Neural cell (in vitro differentiated cells): ENCODE results near the gene ROR1. TPM values are rescaled to one million over a fixed set of nuclear protein-coding genes. Genes with fewer than 3 reads are reported as not detected.

Experiments
- H2AFZ ChIP-seq: fragments of 200-600, 300-800 bp; sonication (generic), shearing (Covaris generic); 2 replicates; pipeline ENCODE4 v1.6.0; 2014; ENCODE audit warnings: low read depth, mild to moderate bottlenecking, antibody characterized with exemption, low read length, moderate library complexity
- H3F3A ChIP-seq: fragments of 200-600 bp; shearing (Covaris generic); 2 replicates; pipeline ENCODE4 v1.6.1; 2016; ENCODE audit warnings: mild to moderate bottlenecking, moderate library complexity, mixed read lengths, antibody characterized with exemption, low read length; ENCODE audit not compliant: insufficient read depth, poor library complexity, severe bottlenecking
- H3K27ac ChIP-seq: fragments of 200-600, 300-800 bp; sonication (generic), shearing (Covaris generic); 2 replicates; pipeline ENCODE4 v1.5.1; 2014; ENCODE audit warnings: mild to moderate bottlenecking, low read length, moderate library complexity
- H3K27me3 ChIP-seq: fragments of 300-800, 200-600 bp; sonication (generic), shearing (Covaris generic); 2 replicates; pipeline ENCODE4 v1.6.0; 2014; ENCODE audit warnings: mild to moderate bottlenecking, low read depth, low read length, moderate library complexity; ENCODE audit not compliant: insufficient read depth
- H3K36me3 ChIP-seq: fragments of 300-800, 200-600 bp; sonication (generic), shearing (Covaris generic); 2 replicates; pipeline ENCODE4 v1.5.1; 2014; ENCODE audit warnings: mild to moderate bottlenecking, antibody characterized with exemption, low read length, moderate library complexity; ENCODE audit not compliant: insufficient read depth
- H3K4me2 ChIP-seq: fragments of 300-800, 200-600 bp; sonication (generic), shearing (Covaris generic); 2 replicates; pipeline ENCODE4 v1.6.0; 2014; ENCODE audit warnings: mild to moderate bottlenecking, low read length
- H3K4me3 ChIP-seq: fragments of 300-800, 200-600 bp; sonication (generic), shearing (Covaris generic); 2 replicates; pipeline ENCODE4 v1.5.1; 2014; ENCODE audit warnings: mild to moderate bottlenecking, low read length, moderate library complexity
- H3K79me2 ChIP-seq: fragments of 200-600 bp; shearing (Covaris generic); replicated peaks from 2 replicates; pipeline ENCODE4 v1.6.0; 2014; ENCODE audit warnings: mild to moderate bottlenecking, low read length, moderate library complexity; ENCODE audit not compliant: insufficient read depth
- H3K9ac ChIP-seq: fragments of 300-800, 200-600 bp; sonication (generic), shearing (Covaris generic); 2 replicates; pipeline ENCODE4 v1.6.1; 2016; ENCODE audit warnings: mild to moderate bottlenecking, low read length, mixed read lengths
- H3K9me2 ChIP-seq: fragments of 200-600 bp; shearing (Covaris generic); 2 replicates; pipeline ENCODE4 v1.6.1; 2016; ENCODE audit warnings: mild to moderate bottlenecking, low read length, mixed read lengths; ENCODE audit not compliant: insufficient read depth
- H3K9me3 ChIP-seq: fragments of 200-600, 300-800 bp; sonication (generic), shearing (Covaris generic); 2 replicates; pipeline ENCODE4 v1.6.1; 2016; ENCODE audit warnings: mild to moderate bottlenecking, mixed run types, low read length, moderate library complexity, mixed read lengths
- H4K20me1 ChIP-seq: fragments of 200-600 bp; shearing (Covaris generic); 2 replicates; pipeline ENCODE4 v1.6.1; 2016; ENCODE audit warnings: mild to moderate bottlenecking, mixed run types; ENCODE audit not compliant: insufficient read depth
- EP300 ChIP-seq: fragments of 450-650 bp; conservative IDR thresholded peaks from 2 replicates; pipeline ENCODE4 v1.6.1; 2014; ENCODE audit warnings: antibody characterized with exemption, mild to moderate bottlenecking, moderate library complexity; ENCODE audit not compliant: poor library complexity, severe bottlenecking
- EZH2 ChIP-seq: fragments of 200-600, 300-800 bp; shearing (Covaris generic), sonication (generic); IDR thresholded peaks from 2 replicates; pipeline ENCODE4 v1.6.1; 2014; ENCODE audit warnings: antibody characterized with exemption, low read length, borderline replicate concordance, mild to moderate bottlenecking; ENCODE audit not compliant: insufficient read depth, poor library complexity, severe bottlenecking
- MXI1 ChIP-seq: fragments of 450-650 bp; conservative IDR thresholded peaks from 2 replicates; pipeline ENCODE4 v1.6.1; 2014; ENCODE audit warnings: antibody characterized with exemption, mild to moderate bottlenecking; ENCODE audit not compliant: poor library complexity, severe bottlenecking
- POLR2AphosphoS5 ChIP-seq: IDR thresholded peaks from 2 replicates; pipeline ENCODE4 v1.6.1; 2012
- RAD21 ChIP-seq: fragments of 450-650 bp; conservative IDR thresholded peaks from 2 replicates; pipeline ENCODE4 v1.6.1; 2014; ENCODE audit warnings: antibody characterized with exemption, mild to moderate bottlenecking, moderate library complexity
- SMC3 ChIP-seq: fragments of 450-650 bp; conservative IDR thresholded peaks from 2 replicates; pipeline ENCODE4 v1.6.1; 2014; ENCODE audit warnings: antibody characterized with exemption, mild to moderate bottlenecking, moderate library complexity; ENCODE audit not compliant: poor library complexity
- TAF1 ChIP-seq: IDR thresholded peaks from 2 replicates; pipeline ENCODE4 v1.6.1; 2012; ENCODE audit warnings: low read depth
- polyA plus RNA-seq: library from polyadenylated mRNA; depleted of rRNA; stranded (reverse); fragments of >200 nt; gene quantifications from 2 replicates; pipeline ENCODE4 v1.2.3, GENCODE V29; 2014
- TF ChIP-seq, protein P1 (sequence below): fragments of 450-650 bp; IDR thresholded peaks from 2 replicates; pipeline ENCODE4 v1.5.1; 2014; ENCODE audit warnings: antibody characterized with exemption, mild to moderate bottlenecking, moderate library complexity; ENCODE audit not compliant: poor library complexity, severe bottlenecking
- TF ChIP-seq, protein P2 (sequence below): IDR thresholded peaks from 2 replicates; pipeline ENCODE4 v1.6.1; 2012; ENCODE audit warnings: borderline replicate concordance

ROR1 gene
- polyA plus RNA-seq, 1 donor from 2014 or later, result 0.27 TPM

DNA sequence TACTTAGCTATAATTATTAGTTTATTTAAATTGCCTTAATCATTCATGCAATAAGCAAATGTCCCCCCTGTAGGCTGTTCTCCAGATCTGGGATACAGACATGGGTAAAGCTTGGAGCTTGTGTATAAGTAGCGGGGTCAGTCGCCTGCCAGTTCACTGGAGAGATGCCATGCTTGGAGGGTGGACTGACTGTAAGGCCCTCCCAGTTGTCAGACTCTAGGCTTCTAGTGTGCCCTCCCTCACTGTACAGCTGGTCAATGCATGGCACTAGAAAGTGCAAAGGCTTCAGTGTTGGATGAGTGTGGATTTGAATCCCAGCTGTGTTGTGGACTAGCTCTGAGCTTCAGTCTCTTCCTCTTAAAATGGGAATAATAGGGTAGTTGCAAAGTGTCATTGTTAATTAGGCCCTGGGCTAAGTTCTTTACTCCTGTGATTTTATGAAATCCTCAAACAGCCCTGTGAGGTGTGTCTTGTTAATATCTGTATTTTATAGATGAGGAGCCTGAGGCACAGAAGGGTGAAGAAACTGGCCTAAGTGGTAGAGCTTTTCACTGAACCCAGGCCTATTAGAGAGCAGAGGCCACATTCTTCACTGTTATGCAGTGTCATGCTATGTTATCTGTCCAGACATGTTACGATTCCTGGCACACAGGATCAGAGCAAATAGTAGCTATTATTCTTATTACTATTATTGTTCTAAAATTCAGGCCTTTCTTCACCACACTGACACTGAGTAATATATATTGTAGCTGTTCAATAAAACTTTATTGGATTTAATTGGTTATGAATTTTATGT, 85.9 kb downstream of the ROR1 start:
- no peaks in the 10 kb centered on the region for H4K20me1 ChIP-seq
- H3K4me3 ChIP-seq, result no peak overlapping the region
- H3K36me3 ChIP-seq, result no peaks in the 10 kb centered on the region
- H3K27ac ChIP-seq, result no peak overlapping the region
- TF ChIP-seq, protein P1, sequence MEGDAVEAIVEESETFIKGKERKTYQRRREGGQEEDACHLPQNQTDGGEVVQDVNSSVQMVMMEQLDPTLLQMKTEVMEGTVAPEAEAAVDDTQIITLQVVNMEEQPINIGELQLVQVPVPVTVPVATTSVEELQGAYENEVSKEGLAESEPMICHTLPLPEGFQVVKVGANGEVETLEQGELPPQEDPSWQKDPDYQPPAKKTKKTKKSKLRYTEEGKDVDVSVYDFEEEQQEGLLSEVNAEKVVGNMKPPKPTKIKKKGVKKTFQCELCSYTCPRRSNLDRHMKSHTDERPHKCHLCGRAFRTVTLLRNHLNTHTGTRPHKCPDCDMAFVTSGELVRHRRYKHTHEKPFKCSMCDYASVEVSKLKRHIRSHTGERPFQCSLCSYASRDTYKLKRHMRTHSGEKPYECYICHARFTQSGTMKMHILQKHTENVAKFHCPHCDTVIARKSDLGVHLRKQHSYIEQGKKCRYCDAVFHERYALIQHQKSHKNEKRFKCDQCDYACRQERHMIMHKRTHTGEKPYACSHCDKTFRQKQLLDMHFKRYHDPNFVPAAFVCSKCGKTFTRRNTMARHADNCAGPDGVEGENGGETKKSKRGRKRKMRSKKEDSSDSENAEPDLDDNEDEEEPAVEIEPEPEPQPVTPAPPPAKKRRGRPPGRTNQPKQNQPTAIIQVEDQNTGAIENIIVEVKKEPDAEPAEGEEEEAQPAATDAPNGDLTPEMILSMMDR, result no peak
- TF ChIP-seq EZH2 (no peak), TAF1 (no peak), SMC3 (no peak)
- TF ChIP-seq, protein P2, sequence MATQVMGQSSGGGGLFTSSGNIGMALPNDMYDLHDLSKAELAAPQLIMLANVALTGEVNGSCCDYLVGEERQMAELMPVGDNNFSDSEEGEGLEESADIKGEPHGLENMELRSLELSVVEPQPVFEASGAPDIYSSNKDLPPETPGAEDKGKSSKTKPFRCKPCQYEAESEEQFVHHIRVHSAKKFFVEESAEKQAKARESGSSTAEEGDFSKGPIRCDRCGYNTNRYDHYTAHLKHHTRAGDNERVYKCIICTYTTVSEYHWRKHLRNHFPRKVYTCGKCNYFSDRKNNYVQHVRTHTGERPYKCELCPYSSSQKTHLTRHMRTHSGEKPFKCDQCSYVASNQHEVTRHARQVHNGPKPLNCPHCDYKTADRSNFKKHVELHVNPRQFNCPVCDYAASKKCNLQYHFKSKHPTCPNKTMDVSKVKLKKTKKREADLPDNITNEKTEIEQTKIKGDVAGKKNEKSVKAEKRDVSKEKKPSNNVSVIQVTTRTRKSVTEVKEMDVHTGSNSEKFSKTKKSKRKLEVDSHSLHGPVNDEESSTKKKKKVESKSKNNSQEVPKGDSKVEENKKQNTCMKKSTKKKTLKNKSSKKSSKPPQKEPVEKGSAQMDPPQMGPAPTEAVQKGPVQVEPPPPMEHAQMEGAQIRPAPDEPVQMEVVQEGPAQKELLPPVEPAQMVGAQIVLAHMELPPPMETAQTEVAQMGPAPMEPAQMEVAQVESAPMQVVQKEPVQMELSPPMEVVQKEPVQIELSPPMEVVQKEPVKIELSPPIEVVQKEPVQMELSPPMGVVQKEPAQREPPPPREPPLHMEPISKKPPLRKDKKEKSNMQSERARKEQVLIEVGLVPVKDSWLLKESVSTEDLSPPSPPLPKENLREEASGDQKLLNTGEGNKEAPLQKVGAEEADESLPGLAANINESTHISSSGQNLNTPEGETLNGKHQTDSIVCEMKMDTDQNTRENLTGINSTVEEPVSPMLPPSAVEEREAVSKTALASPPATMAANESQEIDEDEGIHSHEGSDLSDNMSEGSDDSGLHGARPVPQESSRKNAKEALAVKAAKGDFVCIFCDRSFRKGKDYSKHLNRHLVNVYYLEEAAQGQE, result no peak
- no peaks in the 10 kb centered on the region for H3F3A ChIP-seq
- H3K27me3 ChIP-seq, result no peaks in the 10 kb centered on the region
- no peak overlapping the region for H3K4me2 ChIP-seq
- no peaks in the 10 kb centered on the region for H3K9me3 ChIP-seq
- H3K79me2 ChIP-seq, result no peaks in the 10 kb centered on the region
- no peak overlapping the region for H2AFZ ChIP-seq
- H3K9me2 ChIP-seq, result no peaks in the 10 kb centered on the region
- H3K9ac ChIP-seq, result no peak overlapping the region

DNA sequence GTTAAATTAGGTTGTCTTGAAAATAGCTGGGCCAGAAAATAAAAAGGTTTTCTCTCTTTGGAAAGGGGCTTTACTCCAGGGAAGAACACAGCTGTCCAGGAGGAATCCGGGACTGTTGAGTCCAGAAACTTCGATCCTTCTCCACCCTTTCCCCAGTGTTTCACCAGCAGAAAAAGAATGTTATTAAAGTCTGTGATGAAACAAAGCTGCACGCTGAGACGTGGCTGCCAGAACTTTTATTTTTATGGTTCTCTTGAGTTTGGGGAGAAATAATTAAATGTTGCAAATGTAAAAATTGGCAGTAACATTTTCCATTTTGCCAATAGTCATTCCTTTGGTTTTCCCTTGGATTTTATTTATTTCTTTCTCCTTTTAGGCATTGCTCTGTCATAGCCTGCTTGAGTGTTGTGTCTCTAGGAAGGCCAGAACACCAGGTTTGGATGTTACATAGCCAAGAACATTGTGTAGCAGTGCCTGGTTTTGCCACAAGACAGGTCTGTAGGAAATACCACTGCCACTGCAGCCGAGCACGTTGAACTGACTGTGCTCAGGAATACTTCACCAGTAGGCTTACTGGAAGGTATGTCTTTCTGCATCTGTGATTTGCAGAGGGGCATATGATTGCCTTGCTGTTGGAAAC, 87.4 kb downstream of the ROR1 start:
- no peaks in the 10 kb centered on the region for H3F3A ChIP-seq
- no peaks in the 10 kb centered on the region for H3K36me3 ChIP-seq
- H3K4me3 ChIP-seq, result no peak overlapping the region
- no peak overlapping the region for H3K27ac ChIP-seq
- H3K9ac ChIP-seq, result no peak overlapping the region
- no peaks in the 10 kb centered on the region for H3K79me2 ChIP-seq
- no peak overlapping the region for H3K4me2 ChIP-seq
- no peaks in the 10 kb centered on the region for H4K20me1 ChIP-seq
- H3K27me3 ChIP-seq, result no peaks in the 10 kb centered on the region
- H2AFZ ChIP-seq, result no peak overlapping the region
- no peaks in the 10 kb centered on the region for H3K9me3 ChIP-seq
- no peaks in the 10 kb centered on the region for H3K9me2 ChIP-seq
- TF ChIP-seq EZH2 (no peak), EP300 (no peak), POLR2AphosphoS5 (no peak), RAD21 (no peak), TAF1 (no peak), SMC3 (no peak), MXI1 (no peak)
- TF ChIP-seq, protein P2, result no peak
- TF ChIP-seq, protein P1, result no peak
